GM10847 (cell line): Measurements from ENCODE around the gene MYEOV.

ENCODE experiments used
- POLR2A ChIP-seq: IDR thresholded peaks from 2 replicates; pipeline ENCODE4 v1.6.1; 2011; ENCODE audit not compliant: insufficient read length; ENCODE audit errors: extremely low read depth

Gene MYEOV

GRCh38 chr11:69261116-69261515, 32.8 kb upstream of the MYEOV start:
- TF ChIP-seq POLR2A, result no peak

- no peak for TF ChIP-seq POLR2A
Observed at GRCh38 chr11:69262918-69263735, 30.8 kb upstream of the MYEOV start.

- TF ChIP-seq POLR2A, result no peak
Observed at GRCh38 chr11:69263736-69264052, 30.3 kb upstream of the MYEOV start.

- no peak for TF ChIP-seq POLR2A
Observed at GRCh38 chr11:69264486-69264885, 29.5 kb upstream of the MYEOV start.

GRCh38 chr11:69265210-69265609, 28.7 kb upstream of the MYEOV start:
- no peak for TF ChIP-seq POLR2A

- no peak for TF ChIP-seq POLR2A
Observed at GRCh38 chr11:69265911-69266510, 27.9 kb upstream of the MYEOV start.

GRCh38 chr11:69267395-69267805, 26.6 kb upstream of the MYEOV start:
- no peak for TF ChIP-seq POLR2A

GRCh38 chr11:69268911-69269310, 25.0 kb upstream of the MYEOV start:
- TF ChIP-seq POLR2A, result no peak

- no peak for TF ChIP-seq POLR2A
Observed at GRCh38 chr11:69269388-69269787, 24.6 kb upstream of the MYEOV start.

- TF ChIP-seq POLR2A, result no peak
Observed at GRCh38 chr11:69269926-69270697, 23.8 kb upstream of the MYEOV start.

GRCh38 chr11:69270941-69271340, 23.0 kb upstream of the MYEOV start:
- no peak for TF ChIP-seq POLR2A

GRCh38 chr11:69272055-69272454, 21.9 kb upstream of the MYEOV start:
- no peak for TF ChIP-seq POLR2A

GRCh38 chr11:69272831-69273485, 21.0 kb upstream of the MYEOV start:
- no peak for TF ChIP-seq POLR2A

- TF ChIP-seq POLR2A, result no peak
Observed at GRCh38 chr11:69273571-69273970, 20.4 kb upstream of the MYEOV start.

GRCh38 chr11:69274531-69275016, 19.4 kb upstream of the MYEOV start:
- TF ChIP-seq POLR2A, result no peak
